ENCODE measurements around the gene LHFPL2.

GRCh38 chr5:78607864-78608263 is 40.7 kb downstream of the LHFPL2 start:
- no peak for TF ChIP-seq POLR2A (IDR thresholded peaks at IDR 0.05)
- TF ChIP-seq, protein P1, sequence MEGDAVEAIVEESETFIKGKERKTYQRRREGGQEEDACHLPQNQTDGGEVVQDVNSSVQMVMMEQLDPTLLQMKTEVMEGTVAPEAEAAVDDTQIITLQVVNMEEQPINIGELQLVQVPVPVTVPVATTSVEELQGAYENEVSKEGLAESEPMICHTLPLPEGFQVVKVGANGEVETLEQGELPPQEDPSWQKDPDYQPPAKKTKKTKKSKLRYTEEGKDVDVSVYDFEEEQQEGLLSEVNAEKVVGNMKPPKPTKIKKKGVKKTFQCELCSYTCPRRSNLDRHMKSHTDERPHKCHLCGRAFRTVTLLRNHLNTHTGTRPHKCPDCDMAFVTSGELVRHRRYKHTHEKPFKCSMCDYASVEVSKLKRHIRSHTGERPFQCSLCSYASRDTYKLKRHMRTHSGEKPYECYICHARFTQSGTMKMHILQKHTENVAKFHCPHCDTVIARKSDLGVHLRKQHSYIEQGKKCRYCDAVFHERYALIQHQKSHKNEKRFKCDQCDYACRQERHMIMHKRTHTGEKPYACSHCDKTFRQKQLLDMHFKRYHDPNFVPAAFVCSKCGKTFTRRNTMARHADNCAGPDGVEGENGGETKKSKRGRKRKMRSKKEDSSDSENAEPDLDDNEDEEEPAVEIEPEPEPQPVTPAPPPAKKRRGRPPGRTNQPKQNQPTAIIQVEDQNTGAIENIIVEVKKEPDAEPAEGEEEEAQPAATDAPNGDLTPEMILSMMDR (IDR thresholded peaks at IDR 0.05) = no peak

Measured in uterus (tissue), 2 donors.